ENCODE results near the gene CTIF. TPM values are rescaled to one million over a fixed set of nuclear protein-coding genes. Genes with fewer than 3 reads are reported as not detected.
A peak's percentile ranks its signal among the peaks of the same experiment; 100 is the strongest.

Gene CTIF
- total RNA-seq, 1 donor from 2014 or later, result 67.9 TPM

DNA sequence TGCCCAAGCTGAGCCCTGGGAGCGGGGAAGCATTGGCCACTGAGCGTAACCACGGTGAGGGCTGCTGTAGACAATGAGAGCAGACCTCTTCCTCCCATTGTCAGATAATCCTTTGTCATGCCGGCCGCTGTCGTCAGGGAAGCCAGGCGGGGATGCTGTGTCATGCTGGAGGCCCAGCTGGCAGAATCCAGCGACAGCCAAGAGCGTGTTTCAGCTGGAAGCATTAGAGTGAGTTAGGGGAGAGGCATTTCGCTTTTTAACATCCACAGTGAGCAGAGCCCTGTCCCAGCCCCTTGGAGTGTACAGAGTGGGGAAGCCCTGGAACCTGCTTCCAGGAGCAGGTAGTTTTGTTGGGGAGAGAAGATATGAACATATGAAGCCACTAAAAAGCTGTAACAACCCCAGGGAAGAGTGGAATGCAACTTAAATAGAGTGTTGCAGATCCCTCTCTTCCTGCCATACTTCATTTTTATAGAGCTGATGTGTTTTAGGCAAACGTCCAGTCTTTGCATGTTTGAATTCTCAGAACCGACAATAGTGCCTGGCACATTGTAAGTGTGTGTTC is 7.0 kb downstream of the CTIF start:
- DNase-seq (ENCODE audit: low spot score in 2 of 2, unreplicated experiment in 2 of 2), result peak in 1 of 2 experiments; percentile 48
- Mint-ChIP-seq H3K27me3 (ENCODE audit: low read depth) (no peaks in the 10 kb centered on the region), H3K27ac (peak overlapping the region; percentile 91), H3K9me3 (no peaks in the 10 kb centered on the region), H3K36me3 (no peaks in the 10 kb centered on the region), H3K4me3 (no peak overlapping the region), H3K4me1 (peaks cover 74% of the 10 kb centered on the region)
- TF ChIP-seq, protein P1, sequence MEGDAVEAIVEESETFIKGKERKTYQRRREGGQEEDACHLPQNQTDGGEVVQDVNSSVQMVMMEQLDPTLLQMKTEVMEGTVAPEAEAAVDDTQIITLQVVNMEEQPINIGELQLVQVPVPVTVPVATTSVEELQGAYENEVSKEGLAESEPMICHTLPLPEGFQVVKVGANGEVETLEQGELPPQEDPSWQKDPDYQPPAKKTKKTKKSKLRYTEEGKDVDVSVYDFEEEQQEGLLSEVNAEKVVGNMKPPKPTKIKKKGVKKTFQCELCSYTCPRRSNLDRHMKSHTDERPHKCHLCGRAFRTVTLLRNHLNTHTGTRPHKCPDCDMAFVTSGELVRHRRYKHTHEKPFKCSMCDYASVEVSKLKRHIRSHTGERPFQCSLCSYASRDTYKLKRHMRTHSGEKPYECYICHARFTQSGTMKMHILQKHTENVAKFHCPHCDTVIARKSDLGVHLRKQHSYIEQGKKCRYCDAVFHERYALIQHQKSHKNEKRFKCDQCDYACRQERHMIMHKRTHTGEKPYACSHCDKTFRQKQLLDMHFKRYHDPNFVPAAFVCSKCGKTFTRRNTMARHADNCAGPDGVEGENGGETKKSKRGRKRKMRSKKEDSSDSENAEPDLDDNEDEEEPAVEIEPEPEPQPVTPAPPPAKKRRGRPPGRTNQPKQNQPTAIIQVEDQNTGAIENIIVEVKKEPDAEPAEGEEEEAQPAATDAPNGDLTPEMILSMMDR (IDR thresholded peaks at IDR 0.05; ENCODE audit: unreplicated experiment), result no peak

DNA sequence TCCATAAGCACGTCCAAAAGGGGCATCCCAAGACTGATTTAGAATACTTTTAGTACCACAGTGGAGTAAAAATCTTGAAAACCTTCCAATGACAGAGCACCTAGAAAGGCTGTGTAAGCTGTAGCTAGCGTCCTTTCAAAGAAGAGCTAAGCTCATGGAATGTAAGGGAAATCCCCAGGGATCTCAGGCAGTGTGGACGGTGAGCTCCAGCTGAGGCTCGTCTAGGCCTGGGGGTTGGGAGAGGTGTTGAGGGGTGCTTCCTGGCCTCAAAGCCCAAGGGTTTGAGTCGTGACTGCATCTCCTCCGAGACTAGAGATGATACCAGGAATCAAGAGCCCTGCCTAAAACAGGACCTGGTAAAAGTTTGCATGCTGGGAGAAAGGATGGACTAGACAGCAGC is 7.6 kb downstream of the CTIF start:
- TF ChIP-seq, protein P1 (IDR thresholded peaks at IDR 0.05; ENCODE audit: unreplicated experiment), result no peak
- H3K27me3 Mint-ChIP-seq (ENCODE audit: low read depth), result no peaks in the 10 kb centered on the region
- H3K4me1 Mint-ChIP-seq, result peaks cover 72% of the 10 kb centered on the region
- DNase-seq (ENCODE audit: low spot score in 2 of 2, unreplicated experiment in 2 of 2), result no peak
- no peaks in the 10 kb centered on the region for H3K9me3 Mint-ChIP-seq
- H3K36me3 Mint-ChIP-seq, result peaks cover 2% of the 10 kb centered on the region
- H3K27ac Mint-ChIP-seq, result peak overlapping the region; percentile 91
- no peak overlapping the region for H3K4me3 Mint-ChIP-seq

DNA sequence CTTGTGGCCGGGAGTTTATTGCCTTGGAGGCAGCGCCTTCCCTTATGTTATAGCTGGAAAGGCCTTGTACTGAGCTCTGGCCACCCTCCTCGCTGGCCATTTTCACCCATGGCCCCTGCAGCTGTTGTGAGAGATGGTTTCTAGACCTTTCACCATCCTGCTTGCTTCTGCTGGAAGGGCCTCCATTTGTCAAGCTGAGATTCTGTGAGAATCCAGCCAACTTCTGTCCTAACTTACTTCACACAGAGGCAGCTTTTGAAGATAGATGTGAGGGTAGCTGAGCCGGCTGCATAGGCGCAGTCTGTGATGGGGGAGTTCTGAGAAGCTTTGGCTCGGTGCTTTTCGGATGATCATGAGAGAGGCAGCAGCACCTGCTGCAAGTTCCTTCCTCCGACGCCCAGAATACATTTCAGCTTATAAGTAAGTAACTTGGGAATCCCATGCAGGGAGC is 8.7 kb downstream of the CTIF start:
- peaks cover 68% of the 10 kb centered on the region for H3K4me1 Mint-ChIP-seq

DNA sequence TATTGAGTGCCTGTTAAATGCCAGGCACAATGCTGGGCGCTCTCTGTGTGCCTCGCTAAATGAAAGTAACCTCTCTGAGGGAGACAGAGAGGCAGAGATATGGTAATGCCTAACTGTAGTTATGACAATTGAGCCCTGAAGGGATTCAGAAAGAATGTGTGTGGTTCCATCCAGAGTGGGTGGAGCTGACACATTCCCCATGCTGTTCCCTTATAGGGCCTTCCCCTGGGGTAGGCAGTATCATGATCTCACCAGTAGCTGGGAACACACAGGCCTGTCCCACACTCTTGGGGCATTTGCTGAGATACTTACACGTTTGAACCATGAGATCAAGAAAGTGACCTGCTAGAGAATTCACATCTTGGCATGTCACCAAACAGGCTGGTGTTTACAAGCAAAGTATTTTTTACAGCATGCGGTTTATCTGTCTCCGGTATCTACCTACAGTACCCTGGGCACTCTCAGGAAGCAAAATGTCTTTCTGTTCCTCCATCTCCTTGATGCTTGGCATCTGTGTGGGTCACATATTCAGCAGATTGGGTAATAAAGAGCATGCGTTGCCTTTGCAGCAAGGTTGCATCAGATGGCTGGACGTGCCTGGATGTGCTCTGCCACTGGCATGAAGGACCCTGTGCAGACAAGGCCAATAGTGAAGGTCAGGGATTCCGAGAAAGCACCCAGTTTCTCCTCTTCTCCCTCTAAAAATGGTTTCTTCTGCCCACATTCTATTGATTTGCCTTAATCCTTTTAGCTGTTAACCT is 9.4 kb downstream of the CTIF start:
- no peaks in the 10 kb centered on the region for H3K9me3 Mint-ChIP-seq
- H3K4me1 Mint-ChIP-seq, result peaks cover 62% of the 10 kb centered on the region
- peaks cover 3% of the 10 kb centered on the region for H3K36me3 Mint-ChIP-seq
- no peak for DNase-seq (ENCODE audit: low spot score in 2 of 2, unreplicated experiment in 2 of 2)
- TF ChIP-seq, protein P1 (IDR thresholded peaks at IDR 0.05; ENCODE audit: unreplicated experiment), result no peak
- H3K27ac Mint-ChIP-seq, result peak overlapping the region; percentile 73
- no peak overlapping the region for H3K4me3 Mint-ChIP-seq
- no peaks in the 10 kb centered on the region for H3K27me3 Mint-ChIP-seq (ENCODE audit: low read depth)

More for the DNA sequence above, 8.7 kb downstream of the CTIF start:
- no peak overlapping the region for H3K4me3 Mint-ChIP-seq
- H3K9me3 Mint-ChIP-seq, result no peaks in the 10 kb centered on the region
- H3K27ac Mint-ChIP-seq, result peak overlapping the region; percentile 73
- H3K36me3 Mint-ChIP-seq, result peaks cover 3% of the 10 kb centered on the region
- H3K27me3 Mint-ChIP-seq (ENCODE audit: low read depth), result no peaks in the 10 kb centered on the region
- DNase-seq (ENCODE audit: low spot score in 2 of 2, unreplicated experiment in 2 of 2), result no peak
- TF ChIP-seq, protein P1 (IDR thresholded peaks at IDR 0.05; ENCODE audit: unreplicated experiment), result no peak

DNA sequence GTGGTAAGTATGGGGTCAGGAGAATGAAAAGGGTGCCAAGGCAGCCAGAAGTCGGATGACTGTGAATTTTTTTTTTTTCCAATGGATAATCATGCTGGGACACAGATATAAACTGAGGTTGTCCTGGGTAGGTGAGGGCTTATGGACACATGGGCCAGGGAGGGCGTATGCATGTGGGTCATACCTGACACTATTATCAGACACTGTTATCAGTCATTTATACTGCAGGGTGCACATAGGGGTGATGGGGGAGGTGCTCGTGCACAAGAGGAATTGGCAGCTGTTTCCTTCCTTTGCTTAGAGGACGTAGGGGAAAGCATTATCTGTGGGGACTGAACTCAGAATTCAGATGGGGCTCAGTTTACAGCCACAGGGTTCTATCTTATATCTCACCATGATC is 10.1 kb downstream of the CTIF start:
- no peak overlapping the region for H3K4me3 Mint-ChIP-seq
- peaks cover 55% of the 10 kb centered on the region for H3K4me1 Mint-ChIP-seq

More for the DNA sequence above, 10.1 kb downstream of the CTIF start:
- Mint-ChIP-seq H3K27me3 (ENCODE audit: low read depth) (no peaks in the 10 kb centered on the region), H3K36me3 (peaks cover 3% of the 10 kb centered on the region), H3K27ac (no peak overlapping the region), H3K9me3 (no peaks in the 10 kb centered on the region)
- TF ChIP-seq, protein P1 (IDR thresholded peaks at IDR 0.05; ENCODE audit: unreplicated experiment), result no peak
- no peak for DNase-seq (ENCODE audit: low spot score in 2 of 2, unreplicated experiment in 2 of 2)

Measured in mesothelial cell of epicardium (in vitro differentiated cells).